T-cell (primary cell): Measurements from ENCODE around the gene JPH2. TPM values are rescaled to one million over a fixed set of nuclear protein-coding genes. Genes with fewer than 3 reads are reported as not detected.
A peak's percentile ranks its signal among the peaks of the same experiment; 100 is the strongest.

Experiments
- ATAC-seq, 4 experiments: fragments of 200-7000 bp in 3 of 4; fragments of 150-1000 bp in 1 of 4; cut with Tn5 transposase; replicated peaks in 1 of 4; 1 replicate in 3 of 4; 2 replicates in 1 of 4; pipeline ENCODE4 v1.10.0; 2021; ENCODE audit warnings: moderate library complexity in 3 of 4, mild to moderate bottlenecking in 2 of 4, moderate number of reproducible peaks in 1 of 4
- CTCF ChIA-PET, 2 donors: fragments of 300-600 bp; sonication (Branson Sonifier 250); formaldehyde crosslinking; loops; one replicate each; lab custom pipeline; 2022; ENCODE audit warnings: antibody characterized with exemption in 2 of 2; lab: Charles Lee
- POLR2A ChIA-PET, 2 donors: fragments of 300-600 bp; sonication (Branson Sonifier 250); formaldehyde crosslinking; loops; one replicate each; lab custom pipeline; 2022; ENCODE audit warnings: antibody characterized with exemption in 2 of 2; lab: Charles Lee
- DNase-seq, 35 experiments: peaks; one replicate each; pipeline versions ENCODE4 v3.0.0 to v3.0.0-alpha.2; 2013 to 2023
- H3K27ac ChIP-seq: one replicate; pipeline ENCODE4 v1.5.1; 2013; ENCODE audit warnings: low read length
- H3K27me3 ChIP-seq, 2 experiments: replicated peaks in 1 of 2; 1 replicate in 1 of 2; 2 replicates in 1 of 2; pipeline versions ENCODE4 v1.6.1 to v1.7.0; 2013; ENCODE audit warnings: low read length in 1 of 2, mixed read lengths in 1 of 2; ENCODE audit not compliant: control insufficient read depth in 2 of 2, insufficient read depth in 2 of 2; ENCODE audit errors: extremely low read depth in 1 of 2
- H3K36me3 ChIP-seq, 2 donors: 1 replicate in 1 of 2; 2 replicates in 1 of 2; pipeline versions ENCODE4 v1.6.1 to v1.7.0; 2013; ENCODE audit warnings: low read length in 1 of 2; ENCODE audit not compliant: control insufficient read depth in 2 of 2, insufficient read depth in 1 of 2; ENCODE audit errors: extremely low read depth in 1 of 2
- H3K4me1 ChIP-seq, 2 experiments: 1 replicate in 1 of 2; 2 replicates in 1 of 2; pipeline versions ENCODE4 v1.6.1 to v1.7.0; 2013; ENCODE audit warnings: low read length in 2 of 2, mixed read lengths in 1 of 2; ENCODE audit not compliant: insufficient read depth in 2 of 2, control insufficient read depth in 1 of 2; ENCODE audit errors: extremely low read depth in 1 of 2
- H3K4me3 ChIP-seq, 2 donors: 1 replicate in 1 of 2; 2 replicates in 1 of 2; pipeline versions ENCODE4 v1.5.1 to v1.7.0; 2013; ENCODE audit warnings: mild to moderate bottlenecking in 2 of 2, low read length in 1 of 2, moderate library complexity in 1 of 2; ENCODE audit not compliant: control insufficient read depth in 1 of 2; ENCODE audit errors: extremely low read depth in 1 of 2
- H3K9me3 ChIP-seq: 2 replicates; pipeline ENCODE4 v1.7.0; 2013
- H3K27ac Mint-ChIP-seq, 2 donors: one replicate each; pipeline ENCODE4 v1.8.0; 2020 to 2021; ENCODE audit warnings: mild to moderate bottlenecking in 2 of 2, mixed read lengths in 2 of 2
- H3K27me3 Mint-ChIP-seq, 2 donors: one replicate each; pipeline ENCODE4 v1.8.0; 2021 to 2022; ENCODE audit warnings: mixed read lengths in 2 of 2
- H3K36me3 Mint-ChIP-seq: one replicate; pipeline ENCODE4 v1.8.0; 2021; ENCODE audit warnings: mixed read lengths
- H3K4me1 Mint-ChIP-seq, 3 donors: one replicate each; pipeline ENCODE4 v1.8.0; 2020 to 2022; ENCODE audit warnings: mixed read lengths in 3 of 3, mild to moderate bottlenecking in 1 of 3
- H3K4me3 Mint-ChIP-seq, 3 donors: one replicate each; pipeline ENCODE4 v1.8.0; 2020 to 2022; ENCODE audit warnings: mild to moderate bottlenecking in 3 of 3, mixed read lengths in 3 of 3, moderate library complexity in 3 of 3
- H3K9me3 Mint-ChIP-seq, 3 donors: one replicate each; pipeline ENCODE4 v1.8.0; 2020 to 2022; ENCODE audit warnings: mixed read lengths in 3 of 3
- WGBS: methylation state at CpG from one replicate; pipeline ENCODE4 v1.1.5; 2013; ENCODE audit warnings: missing lambda C conversion rate; ENCODE audit not compliant: insufficient coverage; 5-methylcytosine and 5-hydroxymethylcytosine counted together
- total RNA-seq, 35 experiments: library from RNA in 6 of 35; stranded (reverse) in 6 of 35; fragments of 120-200 nt in 1 of 35; gene quantifications; one replicate each; pipeline versions ENCODE4 v1.2.1 to v1.2.4 and lab custom pipeline; 2013 to 2026

The JPH2 gene
- total RNA-seq, 5 donors from 2014 or later (not counting 1 experiment from before 2014, with no cell fraction given): 0.06 to 0.15 (median 0.09) TPM; not detected in 2

DNA sequence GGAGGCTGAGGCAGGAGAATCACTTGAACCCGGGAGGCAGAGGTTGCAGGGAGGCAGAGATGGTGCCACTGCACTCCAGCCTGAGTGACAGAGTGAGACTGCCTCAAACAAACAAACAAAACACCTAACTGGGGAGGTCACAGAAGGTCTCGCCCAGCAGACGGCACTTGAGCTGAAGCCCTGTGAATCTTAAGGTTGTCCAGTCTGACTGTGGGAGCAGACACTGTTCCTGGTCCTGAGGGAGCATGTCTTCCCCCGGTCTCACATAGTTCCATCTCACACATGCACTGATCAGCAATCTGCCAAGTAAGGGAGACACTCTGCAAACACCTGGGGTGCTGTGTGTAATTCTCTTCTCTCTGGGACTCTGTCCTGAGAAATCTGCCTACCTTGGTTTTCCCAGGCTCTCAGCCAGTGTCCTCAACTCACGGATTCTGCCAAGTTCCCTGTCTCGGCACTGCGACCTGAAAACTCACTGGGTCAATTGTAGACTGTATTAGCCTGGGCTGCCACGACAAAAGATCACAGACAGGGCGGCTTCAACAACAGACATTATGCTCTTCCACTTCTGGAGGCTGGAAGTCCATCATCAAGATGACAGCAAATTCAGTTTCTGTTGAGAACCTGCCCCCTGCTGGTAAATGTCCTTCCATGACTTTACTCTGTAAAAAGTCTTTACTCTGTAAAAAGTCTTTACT, 94.3 kb downstream of the JPH2 start:
- H3K4me3 Mint-ChIP-seq: no peak overlapping the region
- Histone ChIP-seq H3K27ac (no peak overlapping the region), H3K27me3 (peaks cover 0 to 17% of the 10 kb centered on the region in 2 experiments), H3K36me3 (no peaks in the 10 kb centered on the region), H3K9me3 (no peaks in the 10 kb centered on the region), H3K4me1 (no peaks in the 10 kb centered on the region), H3K4me3 (no peak overlapping the region)
- CTCF ChIA-PET: interaction anchor here in 1 of 2 donors (0.5 to 2.4 kb wide), 2 partner anchors 342 to 648 kb away, joined by 6 to 8 read pairs; no protein-coding TSS in a partner anchor
- no peaks in the 10 kb centered on the region for H3K4me1 Mint-ChIP-seq
- H3K27ac Mint-ChIP-seq: no peak overlapping the region
- 63% methylated on average over 7 of the region's 9 CpGs for WGBS
- ATAC-seq (peak in 1 of 4 experiments; percentile 38), DNase-seq (peak in 9 of 35 experiments; percentile 9 to 57 (median 30))
- H3K36me3 Mint-ChIP-seq: no peaks in the 10 kb centered on the region
- POLR2A ChIA-PET: no interaction called here
- peaks cover 5 to 15% of the 10 kb centered on the region in 2 donors for H3K27me3 Mint-ChIP-seq
- H3K9me3 Mint-ChIP-seq: no peaks in the 10 kb centered on the region

DNA sequence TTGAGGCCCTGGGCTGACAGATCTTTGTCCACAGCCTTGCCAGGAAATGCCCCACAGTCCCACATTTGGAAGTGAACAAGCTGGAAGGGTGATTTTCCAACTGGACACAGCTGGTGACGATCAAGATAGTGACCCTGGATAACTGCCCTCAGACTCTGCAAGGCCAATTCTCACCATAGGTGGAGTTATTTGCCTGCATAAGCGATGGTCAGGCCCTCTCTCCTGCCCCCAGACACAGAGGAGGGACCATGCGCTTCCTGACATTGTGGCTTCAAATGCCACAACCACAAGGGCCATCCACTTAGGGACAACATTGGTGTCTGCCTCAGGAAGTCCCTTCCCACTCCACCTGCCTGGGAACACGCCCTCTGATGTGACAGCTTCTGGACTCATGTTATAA, 96.0 kb downstream of the JPH2 start:
- H3K27me3 ChIP-seq: peaks cover 0 to 14% of the 10 kb centered on the region in 2 experiments
- no peak overlapping the region for H3K27ac ChIP-seq
- H3K4me1 ChIP-seq: no peaks in the 10 kb centered on the region
- no peak for ATAC-seq
- no peak overlapping the region for H3K27ac Mint-ChIP-seq
- 68% methylated on average over 4 of the region's 4 CpGs for WGBS
- H3K36me3 Mint-ChIP-seq: no peaks in the 10 kb centered on the region
- H3K4me1 Mint-ChIP-seq: no peaks in the 10 kb centered on the region
- ChIA-PET CTCF (interaction anchor here (0.6 to 2.4 kb wide), 5 partner anchors 32 to 662 kb away, joined by 3 to 8 read pairs (median 4); no protein-coding TSS in a partner anchor), POLR2A (no interaction called here)
- no peak for DNase-seq
- no peak overlapping the region for H3K4me3 Mint-ChIP-seq
- no peaks in the 10 kb centered on the region for H3K36me3 ChIP-seq
- H3K4me3 ChIP-seq: no peak overlapping the region
- peaks cover 2 to 17% of the 10 kb centered on the region in 2 donors for H3K27me3 Mint-ChIP-seq
- no peaks in the 10 kb centered on the region for H3K9me3 ChIP-seq
- no peaks in the 10 kb centered on the region for H3K9me3 Mint-ChIP-seq

DNA sequence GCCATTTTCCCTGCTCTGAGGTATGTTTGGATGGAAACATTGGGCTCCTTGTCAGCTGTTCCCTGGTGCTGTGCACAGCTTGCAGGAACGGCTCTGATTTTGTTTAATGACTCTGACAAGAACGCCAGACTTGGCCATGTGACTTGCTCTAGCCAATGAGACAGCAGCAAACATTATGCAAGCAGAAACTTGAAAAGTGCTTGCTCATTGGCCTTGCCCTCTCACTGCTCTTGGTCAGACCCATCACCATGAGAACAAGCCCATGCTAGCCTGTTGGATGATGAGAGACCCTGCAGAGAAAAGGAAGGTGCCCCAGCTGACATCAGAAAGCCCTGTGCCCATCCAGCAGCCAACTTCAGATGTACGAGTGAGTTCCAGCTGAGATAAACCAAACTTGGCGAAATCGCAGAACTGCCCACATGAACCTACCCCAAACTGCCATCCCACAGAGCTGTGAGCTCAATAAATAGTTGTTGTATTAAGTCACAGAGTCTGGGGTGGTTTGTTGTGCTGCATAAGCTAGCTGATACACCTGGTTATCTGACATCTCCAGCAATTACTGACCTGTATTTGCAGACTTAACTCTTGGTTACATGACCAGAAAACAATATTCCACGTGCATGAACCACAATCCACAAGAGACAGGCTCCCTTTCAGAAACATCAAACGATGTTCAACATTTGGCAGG, 96.9 kb downstream of the JPH2 start:
- no peaks in the 10 kb centered on the region for H3K4me1 Mint-ChIP-seq
- ATAC-seq (no peak), DNase-seq (peak in 3 of 35 experiments; percentile 8 to 27 (median 15))
- Histone ChIP-seq H3K9me3 (no peaks in the 10 kb centered on the region), H3K27ac (no peak overlapping the region), H3K4me3 (no peak overlapping the region), H3K27me3 (peaks cover 0 to 11% of the 10 kb centered on the region in 2 experiments), H3K36me3 (no peaks in the 10 kb centered on the region), H3K4me1 (no peaks in the 10 kb centered on the region)
- peaks cover 0 to 17% of the 10 kb centered on the region in 2 donors for H3K27me3 Mint-ChIP-seq
- no peak overlapping the region for H3K4me3 Mint-ChIP-seq
- H3K27ac Mint-ChIP-seq: no peak overlapping the region
- ChIA-PET POLR2A (interaction anchor here (0.6 kb wide), 3 partner anchors 341 to 372 kb away, joined by 3 to 8 read pairs (median 3); no protein-coding TSS in a partner anchor), CTCF (interaction anchor here (0.7 to 2.4 kb wide), 4 partner anchors 10 to 340 kb away, joined by 3 to 8 read pairs (median 4); no protein-coding TSS in a partner anchor)
- 48% methylated on average over 4 of the region's 7 CpGs for WGBS
- no peaks in the 10 kb centered on the region for H3K9me3 Mint-ChIP-seq
- no peaks in the 10 kb centered on the region for H3K36me3 Mint-ChIP-seq

DNA sequence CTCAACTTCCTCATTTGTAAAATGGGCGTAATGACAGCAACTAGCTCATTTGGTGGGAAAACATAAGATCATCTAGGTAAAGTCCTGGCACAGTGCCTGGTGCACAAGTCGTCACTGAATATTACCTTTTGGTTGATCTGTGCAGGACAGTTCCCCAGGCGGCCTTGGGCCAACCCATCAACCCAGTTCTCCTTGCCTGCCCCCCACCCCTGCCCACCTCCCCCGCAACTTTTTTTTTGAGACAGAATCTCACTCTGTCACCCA, 99.2 kb downstream of the JPH2 start:
- POLR2A ChIA-PET: no interaction called here
- no peak for ATAC-seq
- Mint-ChIP-seq H3K36me3 (no peaks in the 10 kb centered on the region), H3K4me3 (no peak overlapping the region), H3K9me3 (no peaks in the 10 kb centered on the region), H3K27ac (no peak overlapping the region), H3K27me3 (peaks cover 0 to 6% of the 10 kb centered on the region in 2 donors), H3K4me1 (no peaks in the 10 kb centered on the region)
- Histone ChIP-seq H3K27ac (no peak overlapping the region), H3K36me3 (no peaks in the 10 kb centered on the region), H3K4me1 (no peaks in the 10 kb centered on the region), H3K9me3 (no peaks in the 10 kb centered on the region), H3K4me3 (no peak overlapping the region), H3K27me3 (peaks cover 0 to 9% of the 10 kb centered on the region in 2 experiments)
- DNase-seq: no peak
- 100% methylated on average over 3 of the region's 4 CpGs for WGBS
- CTCF ChIA-PET: interaction anchor here in 1 of 2 donors (0.7 kb wide), 1 partner anchor 111 kb away, joined by 3 read pairs; no protein-coding TSS in a partner anchor

DNA sequence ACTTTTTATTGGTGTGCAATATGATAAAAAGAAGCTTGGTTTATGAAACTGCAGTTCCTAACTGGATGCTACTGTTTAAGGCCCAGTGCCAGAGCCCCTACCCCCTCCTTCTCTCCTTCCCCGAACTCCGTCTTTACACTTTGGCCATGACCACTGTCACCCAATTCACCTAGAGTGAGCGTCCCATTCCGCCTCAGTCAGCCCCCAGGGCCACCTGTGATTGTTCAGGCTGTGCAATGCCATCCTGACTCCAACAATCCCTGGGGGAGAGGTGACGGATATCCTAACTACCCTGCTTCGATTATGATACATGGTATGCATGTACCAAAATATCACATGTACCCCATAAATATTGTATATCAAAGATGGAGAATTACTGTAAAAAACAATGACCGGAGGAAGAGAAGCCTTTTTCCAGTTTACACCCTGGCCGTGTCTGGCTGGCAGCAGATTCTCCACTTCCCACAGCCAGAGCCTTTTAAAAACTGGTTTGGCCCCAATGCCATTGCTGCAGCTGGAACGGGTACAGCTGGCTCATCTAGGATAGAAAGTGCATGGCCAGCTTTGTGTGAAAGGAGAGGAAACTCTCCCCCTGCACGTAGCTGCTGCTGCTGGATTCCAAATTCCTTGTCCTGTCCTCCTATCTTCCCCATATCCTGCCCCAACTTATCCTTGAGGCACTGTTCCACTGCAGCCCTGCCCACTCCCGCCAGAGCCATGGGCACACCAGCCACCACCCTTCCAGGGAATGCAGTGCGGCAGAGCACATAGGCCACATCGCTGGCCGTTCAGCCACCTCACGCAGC, 99.7 kb downstream of the JPH2 start:
- Histone ChIP-seq H3K27me3 (peaks cover 0 to 6% of the 10 kb centered on the region in 2 experiments), H3K36me3 (no peaks in the 10 kb centered on the region), H3K4me3 (no peak overlapping the region), H3K4me1 (no peaks in the 10 kb centered on the region), H3K27ac (no peak overlapping the region), H3K9me3 (no peaks in the 10 kb centered on the region)
- DNase-seq: no peak
- ChIA-PET CTCF (interaction anchor here in 1 of 2 donors (0.7 kb wide), 1 partner anchor 111 kb away, joined by 3 read pairs; no protein-coding TSS in a partner anchor), POLR2A (no interaction called here)
- Mint-ChIP-seq H3K27me3 (peaks cover 0 to 4% of the 10 kb centered on the region in 2 donors), H3K9me3 (no peaks in the 10 kb centered on the region), H3K36me3 (no peaks in the 10 kb centered on the region), H3K4me3 (no peak overlapping the region), H3K4me1 (no peaks in the 10 kb centered on the region), H3K27ac (no peak overlapping the region)
- ATAC-seq: no peak
- 97% methylated on average over 9 of the region's 15 CpGs for WGBS
